GM19438 (cell line): ENCODE data around the gene KCNG1.

Experiments used
- ATAC-seq: cut with Tn5 transposase; IDR thresholded peaks from one replicate; pipeline ENCODE4 v1.9.1; 2021; ENCODE audit warnings: low read depth; ENCODE audit not compliant: unreplicated experiment

The KCNG1 gene

DNA sequence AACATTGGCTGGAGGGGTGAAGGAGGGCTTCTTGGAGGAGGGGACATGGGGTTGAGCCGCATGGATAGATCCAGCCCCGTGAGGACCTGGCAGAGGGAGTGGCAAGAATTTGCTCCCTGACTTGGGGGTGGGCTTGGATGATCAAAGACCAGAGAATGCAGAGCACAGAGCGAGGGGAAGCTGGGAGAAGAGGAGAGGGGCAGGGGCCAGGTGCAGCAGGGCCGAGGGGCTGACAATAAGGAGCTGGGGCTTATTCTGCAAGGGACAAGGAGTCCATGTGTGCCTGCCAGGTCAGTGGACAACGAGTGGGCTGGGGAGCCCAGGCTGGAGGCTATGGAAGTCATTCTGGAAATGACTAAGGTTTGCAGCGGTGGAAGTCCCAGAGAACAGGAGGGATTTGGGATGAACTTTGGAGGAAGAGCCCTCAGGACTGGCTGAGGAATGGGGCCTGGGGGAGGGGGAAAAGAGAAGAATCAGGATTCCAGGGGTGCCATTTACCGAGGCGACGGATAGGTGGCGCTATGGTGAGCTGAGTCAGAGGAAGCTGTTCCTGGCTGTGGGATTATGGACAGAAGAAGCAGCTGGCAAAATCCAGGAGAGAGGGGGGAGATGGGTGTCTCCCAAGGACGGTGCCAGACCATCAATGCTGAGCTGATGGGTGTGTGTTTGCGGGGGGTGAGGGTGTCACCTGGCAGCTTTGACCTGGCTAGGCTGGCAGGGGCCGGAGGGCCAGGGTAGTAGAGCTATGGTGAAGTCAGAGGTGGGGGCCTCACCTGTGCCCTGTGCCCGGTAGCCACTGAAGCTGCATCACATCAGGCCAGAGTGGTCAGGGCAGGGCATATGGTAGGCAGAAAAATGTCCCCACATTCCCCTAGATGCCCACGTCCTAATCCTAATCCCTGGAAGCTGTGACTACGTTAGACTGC is 7.8 kb downstream of the KCNG1 start:
- ATAC-seq: no peak

DNA sequence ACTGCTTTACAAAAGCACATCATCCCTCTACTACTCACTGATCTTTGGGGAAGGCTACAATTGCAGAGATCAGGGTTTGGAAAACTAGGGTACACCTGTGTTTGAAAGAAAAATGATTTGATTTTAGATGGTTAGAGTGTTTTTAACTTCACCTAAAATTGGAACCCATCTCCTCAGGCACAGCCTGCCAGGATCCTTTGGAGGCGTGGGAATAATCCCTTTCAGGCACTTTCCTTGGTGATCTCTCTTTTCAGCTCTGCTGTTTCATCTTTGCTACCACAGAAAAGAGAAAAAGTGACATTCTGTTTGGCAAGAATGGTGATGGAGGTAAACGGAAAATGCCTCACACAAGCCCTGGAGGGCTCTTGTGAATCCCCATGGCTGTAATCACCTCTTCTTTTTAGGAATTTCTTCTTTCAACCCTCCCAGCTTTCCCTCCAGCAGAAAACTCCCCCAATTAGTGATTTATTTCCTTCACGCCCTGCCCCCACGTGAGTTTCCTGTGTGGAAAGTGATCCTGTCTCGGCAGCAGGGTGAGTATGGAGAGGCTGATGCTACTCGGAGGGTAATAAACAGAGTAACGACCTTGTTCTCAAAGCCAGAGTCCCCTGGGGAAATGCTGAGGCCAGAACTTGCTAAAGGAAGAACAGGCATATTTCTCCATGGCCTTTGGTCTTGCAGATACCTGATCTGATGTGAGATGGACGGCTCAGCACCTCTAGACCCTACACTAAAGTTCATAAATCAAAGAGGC is 9.2 kb downstream of the KCNG1 start:
- ATAC-seq: no peak

DNA sequence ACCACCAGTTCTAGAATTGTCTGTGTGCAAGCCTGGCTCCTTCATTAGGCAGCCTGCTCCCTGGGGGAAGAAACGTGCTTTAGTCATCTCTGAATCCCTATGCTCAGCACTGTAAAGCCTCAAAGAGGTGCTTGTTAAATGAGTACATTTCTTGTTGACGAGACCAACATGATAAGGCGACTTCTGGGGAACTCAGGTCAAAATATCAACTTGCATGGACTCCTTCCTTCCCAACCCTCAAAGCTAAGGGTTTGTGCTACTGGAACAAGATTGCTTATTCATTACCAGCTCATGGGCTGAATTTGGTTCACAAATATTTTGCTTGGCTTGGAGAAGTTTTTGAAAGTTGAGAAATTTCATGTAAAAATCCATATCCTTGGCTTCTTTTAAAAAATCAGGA is 10.6 kb downstream of the KCNG1 start:
- no peak for ATAC-seq

- ATAC-seq: no peak
Observed at GRCh38 chr20:51011479-51011878, 11.4 kb downstream of the KCNG1 start.

DNA sequence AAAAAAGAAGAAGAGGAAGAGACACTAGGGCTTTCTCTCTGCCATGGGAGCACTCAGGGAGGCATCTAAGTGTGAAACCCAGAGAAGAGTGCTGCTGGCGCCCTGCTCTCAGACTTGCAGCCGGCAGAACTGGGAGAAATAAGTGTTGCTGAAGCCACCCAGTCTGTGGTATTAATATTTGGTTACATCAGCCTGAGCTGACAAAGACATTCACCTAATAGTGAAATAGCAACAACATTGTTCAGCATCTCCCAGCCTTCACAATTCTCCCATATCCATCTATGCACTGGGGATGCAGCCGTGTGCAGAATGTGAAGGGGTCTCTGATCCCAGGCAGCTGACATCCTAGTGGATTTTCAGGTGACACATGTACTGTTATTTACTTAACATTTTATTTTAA is 12.0 kb downstream of the KCNG1 start:
- ATAC-seq: no peak

DNA sequence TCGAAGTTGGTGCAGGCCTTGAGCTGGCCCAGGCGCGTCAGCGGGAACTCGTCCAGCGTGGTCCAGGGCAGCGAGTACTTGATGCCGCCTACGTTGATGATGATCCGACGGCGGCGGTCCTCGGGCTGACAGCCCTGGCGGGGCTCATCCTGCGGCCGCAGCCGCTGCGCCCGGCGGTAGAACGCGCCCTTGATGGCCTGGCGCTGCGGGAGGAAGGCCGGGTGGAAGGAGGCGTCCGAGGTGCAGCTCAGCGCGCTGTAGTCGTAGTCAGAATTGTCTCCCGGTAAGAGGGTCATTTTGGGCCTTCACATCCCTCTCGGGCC is 12.9 kb downstream of the KCNG1 start:
- no peak for ATAC-seq

GRCh38 chr20:51009303-51010042 is 13.4 kb downstream of the KCNG1 start:
- ATAC-seq: no peak

- ATAC-seq: no peak
Observed at GRCh38 chr20:51008718-51009117, 14.2 kb downstream of the KCNG1 start.

- ATAC-seq: no peak
Observed at GRCh38 chr20:51005214-51005613, 17.7 kb downstream of the KCNG1 start.

GRCh38 chr20:51004781-51005180 is 18.1 kb downstream of the KCNG1 start:
- no peak for ATAC-seq

DNA sequence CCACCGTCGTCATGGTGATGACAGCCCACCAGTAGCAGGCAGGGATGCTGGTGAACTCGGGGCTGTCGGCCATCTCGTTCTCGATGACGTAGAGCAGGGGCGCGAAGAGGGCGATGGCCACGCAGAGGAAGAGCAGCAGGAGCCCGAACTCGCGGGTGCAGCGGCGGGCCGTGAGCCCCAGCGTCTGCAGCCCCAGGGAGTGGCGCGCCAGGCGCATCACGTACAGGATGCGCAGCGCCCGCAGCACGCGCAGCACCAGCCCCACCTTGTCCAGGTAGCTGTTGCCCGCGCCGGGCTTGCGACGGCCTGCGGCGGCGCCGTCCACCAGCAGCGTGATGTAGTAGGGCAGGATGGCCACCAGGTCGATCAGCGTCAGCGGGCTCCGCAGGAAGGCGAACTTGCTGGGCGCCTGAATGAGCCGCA is 18.6 kb downstream of the KCNG1 start:
- no peak for ATAC-seq

GRCh38 chr20:51003753-51004152 is 19.2 kb downstream of the KCNG1 start:
- no peak for ATAC-seq

DNA sequence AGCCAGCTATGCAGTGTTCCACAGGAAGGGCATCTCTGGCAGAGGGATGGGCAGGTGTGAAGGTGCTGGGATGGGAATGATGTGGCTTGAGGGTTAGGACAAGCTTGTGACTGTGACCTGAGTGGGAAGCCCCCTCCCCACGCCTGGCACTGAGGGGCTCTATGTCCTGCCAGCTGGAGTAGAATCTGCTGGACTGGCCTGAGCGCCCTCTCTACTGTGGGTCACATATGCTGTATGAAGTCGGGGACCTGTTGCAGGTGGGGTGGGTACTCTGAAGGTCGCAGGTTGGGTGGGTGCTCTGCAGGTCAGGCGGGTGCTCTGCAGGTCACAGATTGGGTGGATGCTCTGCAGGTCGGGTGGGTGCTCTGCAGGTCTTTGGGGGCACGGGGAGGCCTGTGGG is 20.3 kb downstream of the KCNG1 start:
- ATAC-seq: no peak

GRCh38 chr20:51001430-51002265 is 21.3 kb downstream of the KCNG1 start:
- ATAC-seq: no peak

DNA sequence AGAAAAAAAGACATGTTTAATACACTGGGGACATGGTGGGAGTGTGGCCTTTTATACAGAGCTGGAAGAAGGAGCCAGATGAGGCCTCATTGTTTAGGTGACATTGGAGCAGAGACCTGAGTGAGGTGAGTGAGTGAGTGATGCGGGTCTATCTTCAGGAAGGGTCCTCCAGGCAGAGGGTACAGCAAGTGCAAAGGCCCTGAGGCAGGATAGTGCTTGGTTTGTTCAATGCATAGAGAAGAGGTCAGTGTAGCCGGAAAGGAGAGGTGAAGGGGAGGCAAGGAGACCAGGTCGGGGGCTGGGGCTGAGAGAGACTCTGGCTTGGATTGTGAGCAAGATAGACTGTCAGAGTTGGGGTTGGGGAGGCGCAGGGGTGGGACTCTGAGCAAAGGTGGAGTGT is 23.6 kb downstream of the KCNG1 start:
- no peak for ATAC-seq

GRCh38 chr20:50996901-50997865 is 25.7 kb downstream of the KCNG1 start:
- no peak for ATAC-seq

DNA sequence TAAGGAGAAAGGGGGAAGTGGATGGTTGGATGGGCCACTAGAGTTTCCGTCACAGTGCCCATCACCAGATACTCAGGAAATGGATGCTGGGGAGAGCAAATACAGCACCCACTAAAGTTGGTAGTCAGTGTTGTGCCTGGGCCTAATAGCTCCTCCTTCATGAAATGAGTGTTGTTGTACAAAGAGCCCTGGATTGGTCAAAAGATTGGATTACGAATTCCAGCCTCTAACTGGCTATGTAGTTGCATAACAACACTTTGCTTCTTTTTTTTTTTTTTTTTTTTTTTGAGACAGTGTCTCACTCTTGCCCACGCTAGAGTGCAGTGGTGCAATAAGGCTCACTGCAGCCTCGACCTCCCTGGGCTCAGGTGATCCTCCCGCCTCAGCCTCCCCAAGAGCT is 27.4 kb downstream of the KCNG1 start:
- no peak for ATAC-seq

GRCh38 chr20:50993876-50994275 is 29.0 kb downstream of the KCNG1 start:
- no peak for ATAC-seq

DNA sequence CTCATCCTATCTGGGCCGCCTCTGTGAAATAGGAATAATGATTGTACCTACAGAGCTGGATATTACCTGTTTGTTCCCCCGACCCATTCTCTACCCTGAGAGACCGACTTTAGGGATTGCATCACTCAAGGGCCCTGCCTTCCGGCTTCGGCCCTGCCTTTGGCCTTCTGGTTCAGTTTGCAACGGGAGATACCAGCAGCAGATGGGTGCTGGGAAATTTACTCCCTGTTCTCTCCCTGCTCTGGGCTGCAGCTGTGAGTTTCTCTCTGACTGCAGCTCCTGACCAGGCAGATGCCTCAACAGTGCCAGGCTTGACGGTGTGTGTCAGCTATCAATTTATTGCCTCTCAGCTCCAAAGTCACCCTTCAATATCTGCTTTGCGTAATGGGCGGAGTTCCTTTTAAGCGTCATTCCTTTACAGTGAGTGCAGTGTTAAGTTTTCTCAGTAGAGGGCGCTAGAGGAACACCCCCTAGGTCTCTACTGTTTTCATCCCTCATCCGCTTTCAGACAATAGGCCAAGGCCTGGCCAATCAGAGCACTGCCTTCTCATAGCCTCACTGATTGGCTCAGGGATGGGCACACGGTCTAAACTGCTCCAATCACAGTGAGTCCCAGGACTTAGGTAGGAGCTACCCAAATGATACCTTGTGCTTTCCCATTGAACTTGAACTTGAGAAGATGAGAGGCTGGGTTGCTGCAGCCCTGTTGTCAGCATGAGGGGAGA is 30.0 kb downstream of the KCNG1 start:
- no peak for ATAC-seq
